GM12875 (cell line): Measurements from ENCODE around the gene NR6A1.

ENCODE experiments used
- H3K4me3 ChIP-seq: one replicate; pipeline ENCODE4 v1.5.1; 2011; ENCODE audit warnings: low read depth, low read length, control low read depth
- CTCF ChIP-seq: IDR thresholded peaks from 2 replicates; pipeline ENCODE4 v1.5.1; 2011; ENCODE audit warnings: low read depth, mild to moderate bottlenecking, control low read depth, inconsistent platforms, low read length, moderate library complexity, borderline replicate concordance; ENCODE audit not compliant: insufficient read depth

NR6A1 gene

GRCh38 chr9:124595743-124596142, 175.4 kb downstream of the NR6A1 start:
- H3K4me3 ChIP-seq, result no peak overlapping the region
- no peak for TF ChIP-seq CTCF

- H3K4me3 ChIP-seq, result no peak overlapping the region
- TF ChIP-seq CTCF, result no peak
Observed at GRCh38 chr9:124594673-124595072, 176.4 kb downstream of the NR6A1 start.

- no peak overlapping the region for H3K4me3 ChIP-seq
- no peak for TF ChIP-seq CTCF
Observed at GRCh38 chr9:124594225-124594624, 176.9 kb downstream of the NR6A1 start.

GRCh38 chr9:124593651-124594058, 177.5 kb downstream of the NR6A1 start:
- H3K4me3 ChIP-seq, result no peak overlapping the region
- no peak for TF ChIP-seq CTCF

- H3K4me3 ChIP-seq, result no peak overlapping the region
- TF ChIP-seq CTCF, result no peak
Observed at GRCh38 chr9:124593200-124593599, 177.9 kb downstream of the NR6A1 start.

- no peak for TF ChIP-seq CTCF
- no peak overlapping the region for H3K4me3 ChIP-seq
Observed at GRCh38 chr9:124590889-124591641, 180.0 kb downstream of the NR6A1 start.

GRCh38 chr9:124584631-124585030, 186.5 kb downstream of the NR6A1 start:
- no peak for TF ChIP-seq CTCF

More at GRCh38 chr9:124584631-124585030, 186.5 kb downstream of the NR6A1 start:
- H3K4me3 ChIP-seq, result no peak overlapping the region
